ENCODE results near the gene ADPRS. TPM values are rescaled to one million over a fixed set of nuclear protein-coding genes. Genes with fewer than 3 reads are reported as not detected.

Gene ADPRS
- total RNA-seq, 1 experiment from 2014 or later = 27.8 TPM

GRCh38 chr1:36055706-36056105, 33.0 kb upstream of the ADPRS start:
- Histone ChIP-seq H3K79me1 (ENCODE audit: insufficient read depth, low read depth, low read length, poor library complexity, severe bottlenecking) (no peaks in the 10 kb centered on the region), H3K79me2 (ENCODE audit: insufficient read depth, low read length) (no peaks in the 10 kb centered on the region), H3K4me2 (ENCODE audit: insufficient read depth, insufficient read length, low read length) (no peak overlapping the region), H3K9me3 (ENCODE audit: control insufficient read depth, low read depth, low read length) (no peaks in the 10 kb centered on the region), H3T11ph (ENCODE audit: low read length) (no peak overlapping the region), H4K8ac (replicated peaks; ENCODE audit: insufficient read length, low read depth, low read length) (no peak overlapping the region), H3K4ac (ENCODE audit: low read depth, low read length) (no peak overlapping the region), H3K4me1 (ENCODE audit: insufficient read depth, low read length) (no peaks in the 10 kb centered on the region), H3K23me2 (ENCODE audit: insufficient read length, low read depth, low read length, poor library complexity, severe bottlenecking) (no peaks in the 10 kb centered on the region), H3K27me3 (ENCODE audit: insufficient read depth, low read length) (no peaks in the 10 kb centered on the region), H4K91ac (ENCODE audit: insufficient read length, low read depth, low read length) (no peak overlapping the region), H2AK5ac (ENCODE audit: insufficient read length, low read length) (no peak overlapping the region), H2BK15ac (ENCODE audit: low read depth, low read length) (no peak overlapping the region), H2BK20ac (ENCODE audit: low read depth, low read length, poor library complexity, severe bottlenecking) (no peak overlapping the region), H4K20me1 (ENCODE audit: control insufficient read depth, insufficient read depth, insufficient read length) (no peaks in the 10 kb centered on the region), H3K9ac (ENCODE audit: extremely low read depth, insufficient read length, low read length) (no peak overlapping the region), H3K23ac (ENCODE audit: insufficient read length, low read depth, low read length) (no peak overlapping the region), H3K27ac (ENCODE audit: insufficient read length, low read depth, low read length) (no peak overlapping the region), H3K56ac (ENCODE audit: insufficient read length, low read depth, low read length) (no peak overlapping the region), H2AFZ (ENCODE audit: low read length) (no peak overlapping the region), H2BK120ac (ENCODE audit: low read depth, low read length, poor library complexity, severe bottlenecking) (no peak overlapping the region), H4K5ac (ENCODE audit: insufficient read length, low read depth, low read length) (no peak overlapping the region), H2BK5ac (ENCODE audit: insufficient read length, low read length) (no peak overlapping the region), H3K18ac (ENCODE audit: insufficient read length, low read depth, low read length) (no peak overlapping the region), H2BK12ac (ENCODE audit: insufficient read length, low read depth, low read length) (no peak overlapping the region), H3K14ac (ENCODE audit: insufficient read depth, low read length) (no peak overlapping the region)
- no peak for TF ChIP-seq CTCF (conservative IDR thresholded peaks at IDR 0.05)
- Mint-ChIP-seq H3K27ac (no peak overlapping the region), H3K36me3 (ENCODE audit: insufficient read depth in 1 of 3, low read depth in 3 of 3) (no peaks in the 10 kb centered on the region; a peak in 1 of 7 replicates), H3K4me3 (no peak overlapping the region), H3K4me1 (no peaks in the 10 kb centered on the region), H3K27me3 (ENCODE audit: low read depth) (no peaks in the 10 kb centered on the region), H3K9me3 (no peaks in the 10 kb centered on the region)
- no peak for DNase-seq
- WGBS (ENCODE audit: extremely low coverage, insufficient read length, low lambda C conversion rate) = no CpG with 5 or more reads among the region's 5 CpGs
